HG03097 (cell line): ENCODE results near the gene SNRNP48.

Experiments
- ATAC-seq: cut with Tn5 transposase; IDR thresholded peaks from one replicate; pipeline ENCODE4 v1.9.1; 2021; ENCODE audit not compliant: unreplicated experiment, low FRiP score

SNRNP48 gene

DNA sequence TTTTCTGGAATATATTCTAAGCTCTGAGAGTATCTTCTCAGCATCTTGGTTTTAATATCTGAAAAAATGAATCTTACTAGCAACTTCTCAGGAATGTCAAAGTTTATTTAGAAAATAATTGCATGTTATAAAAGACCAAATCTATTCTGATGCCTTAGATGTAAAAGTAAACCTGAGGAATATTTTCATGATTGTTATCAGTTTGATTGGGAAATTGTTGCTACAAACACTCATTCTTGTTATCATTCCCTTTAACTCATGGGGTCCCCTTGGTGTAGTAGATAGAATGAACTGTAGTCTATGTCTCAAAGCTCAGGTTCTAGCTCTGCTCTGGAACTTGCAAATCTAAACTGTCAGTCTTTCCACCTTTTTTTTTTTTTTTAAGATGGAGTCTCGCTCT lies 50.0 kb downstream of the SNRNP48 start:
- ATAC-seq, result no peak

DNA sequence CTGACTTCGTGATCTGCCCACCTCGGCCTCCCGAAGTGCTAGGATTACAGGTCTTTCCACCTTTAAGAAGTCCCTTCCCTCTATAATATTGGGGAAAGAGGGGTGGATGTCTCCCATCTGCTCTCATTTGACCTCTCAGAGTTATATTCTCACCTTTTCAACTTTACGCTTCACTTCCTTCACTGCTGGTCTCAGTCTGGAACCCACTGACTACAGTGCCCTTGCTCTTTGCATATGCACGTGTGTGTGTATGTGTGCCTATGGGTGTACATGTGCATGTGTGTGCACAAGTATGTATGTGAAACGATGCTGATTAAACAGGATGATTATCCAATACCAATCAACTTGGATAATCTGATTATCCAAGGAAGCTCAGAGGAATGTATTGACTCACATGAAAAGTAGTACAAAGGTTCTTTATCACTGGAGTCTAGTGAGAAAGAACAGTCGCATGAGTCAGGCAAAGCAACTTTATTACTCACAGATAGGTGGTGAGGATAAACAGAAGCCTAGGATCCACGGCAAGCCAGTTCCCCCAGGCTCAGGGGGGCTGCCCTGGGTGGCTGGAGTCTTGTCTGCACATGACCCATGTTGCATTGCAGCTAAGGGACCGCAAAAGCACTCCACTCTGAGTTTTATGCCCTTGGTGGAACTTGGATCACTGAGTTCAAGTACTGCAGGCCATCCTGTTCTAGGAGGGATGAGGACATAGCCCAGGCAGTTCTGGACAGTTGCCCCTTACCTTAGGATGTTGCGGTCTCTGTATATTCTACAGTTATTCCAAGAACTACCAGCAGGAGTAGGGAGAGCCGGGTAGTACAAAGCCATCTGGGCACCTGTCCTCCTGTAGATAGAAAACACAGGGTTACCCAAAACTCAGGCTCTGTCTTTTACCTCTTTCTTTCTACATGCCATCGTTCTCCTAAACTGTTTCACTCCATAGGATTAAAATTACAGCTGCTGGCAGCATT lies 50.9 kb downstream of the SNRNP48 start:
- no peak for ATAC-seq

DNA sequence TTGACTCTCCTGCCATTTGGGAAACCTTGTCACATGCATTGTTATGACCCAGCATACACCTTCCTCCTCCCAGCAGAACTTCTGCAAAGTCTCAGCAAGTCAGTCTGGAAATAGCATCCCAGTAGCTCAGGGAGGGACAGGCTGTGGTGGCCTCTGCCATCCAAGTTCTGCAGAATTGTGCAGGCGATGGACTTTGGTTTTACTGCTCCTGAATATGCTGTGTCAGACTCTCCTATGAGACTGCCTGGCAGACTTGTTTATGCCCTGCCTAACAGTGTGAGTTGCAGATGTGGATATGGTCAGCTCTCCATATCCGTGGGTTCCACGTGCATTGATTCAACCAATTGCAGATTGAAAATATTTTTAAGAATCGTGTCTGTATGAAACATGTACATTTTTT lies 52.8 kb downstream of the SNRNP48 start:
- no peak for ATAC-seq

DNA sequence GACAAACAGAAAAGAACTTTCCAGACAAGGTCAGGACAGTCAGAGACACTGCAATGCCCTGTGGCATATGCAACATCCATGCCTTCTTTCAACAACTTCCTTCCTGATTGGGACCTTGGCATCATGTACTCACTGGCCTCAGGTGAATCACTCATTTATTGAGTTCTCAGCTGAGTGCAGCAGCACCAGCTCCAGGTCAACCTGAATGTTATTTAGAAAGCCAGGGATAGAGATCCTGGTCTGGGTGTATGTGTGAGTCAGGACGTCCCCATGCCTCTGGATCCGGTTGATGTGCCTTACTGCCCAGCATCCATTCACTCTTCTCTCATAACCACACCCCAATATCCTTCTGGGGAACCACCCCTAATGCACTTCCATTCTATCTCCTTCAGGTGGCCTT lies 54.4 kb downstream of the SNRNP48 start:
- no peak for ATAC-seq

DNA sequence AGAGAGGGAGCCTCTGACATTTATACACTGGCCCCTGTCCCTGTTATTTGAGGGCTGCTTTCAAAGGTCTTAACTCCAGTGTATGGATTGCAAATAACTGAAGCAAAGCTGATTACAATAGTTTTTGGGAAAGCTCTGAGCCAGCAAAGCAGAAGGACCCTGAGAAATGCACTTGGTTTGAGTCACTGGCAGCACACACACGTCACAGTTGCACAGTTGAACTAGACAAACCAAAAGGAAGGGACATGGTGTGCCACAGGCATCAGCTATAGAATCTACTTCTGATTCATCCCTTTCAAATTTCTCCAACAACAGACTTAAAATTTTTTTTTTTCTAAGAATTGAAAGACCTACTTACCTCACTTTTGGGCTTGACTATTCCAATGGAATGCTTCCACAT lies 56.4 kb downstream of the SNRNP48 start:
- no peak for ATAC-seq

DNA sequence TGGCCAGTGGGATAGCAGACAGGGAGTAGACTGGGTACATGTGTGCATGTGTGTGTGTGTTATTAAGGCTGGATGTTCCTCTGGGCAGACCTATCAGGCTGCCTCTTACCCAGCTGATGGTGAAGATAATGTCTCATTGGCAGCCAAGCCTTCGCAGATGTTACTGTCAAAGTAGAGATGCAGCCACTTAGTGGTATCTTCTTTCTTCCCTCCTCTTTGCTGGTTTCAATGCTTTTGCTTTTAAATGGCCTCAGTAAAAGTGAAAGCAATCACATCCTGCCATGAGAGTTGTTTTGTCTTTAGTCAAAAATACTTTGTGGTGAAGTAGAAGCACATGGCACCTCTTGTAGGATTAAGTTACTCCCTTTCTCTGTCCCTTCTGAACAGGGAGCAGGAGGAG lies 57.5 kb downstream of the SNRNP48 start:
- ATAC-seq, result no peak

DNA sequence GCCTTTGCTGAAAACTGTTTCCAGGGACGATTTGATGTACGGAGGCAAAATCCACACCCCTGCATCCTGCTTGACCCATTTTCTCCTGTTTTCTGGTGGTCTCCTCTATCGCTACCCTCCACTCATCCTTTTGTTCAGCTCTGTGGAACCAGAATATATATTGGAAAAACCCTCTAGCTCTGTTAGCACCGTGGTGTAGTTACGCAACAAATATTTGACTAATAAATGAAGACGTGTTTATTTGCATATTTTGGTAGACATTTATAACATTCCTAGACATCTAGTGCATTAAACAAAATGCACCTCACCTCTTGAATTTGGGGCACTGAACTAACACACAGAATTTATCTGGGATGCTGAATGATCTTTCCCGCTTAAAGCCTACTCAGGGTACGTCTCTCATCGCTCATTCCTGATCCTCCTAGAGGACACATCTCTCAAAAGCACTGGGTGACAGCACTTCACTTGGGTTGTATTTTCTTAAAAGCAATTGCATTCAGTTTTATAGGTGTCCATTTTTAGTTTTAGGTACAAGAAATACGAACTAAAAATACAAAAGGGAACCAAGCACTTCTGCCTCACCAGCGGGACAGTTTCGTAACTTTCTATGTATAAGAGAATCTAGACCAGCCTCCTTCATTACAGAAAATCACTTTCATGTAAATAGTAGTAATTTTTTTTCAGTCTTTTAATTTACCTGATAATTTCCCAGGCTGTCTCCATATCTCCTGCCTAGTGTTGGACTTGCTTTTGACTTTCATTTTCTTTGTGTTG lies 59.2 kb downstream of the SNRNP48 start:
- ATAC-seq, result no peak

DNA sequence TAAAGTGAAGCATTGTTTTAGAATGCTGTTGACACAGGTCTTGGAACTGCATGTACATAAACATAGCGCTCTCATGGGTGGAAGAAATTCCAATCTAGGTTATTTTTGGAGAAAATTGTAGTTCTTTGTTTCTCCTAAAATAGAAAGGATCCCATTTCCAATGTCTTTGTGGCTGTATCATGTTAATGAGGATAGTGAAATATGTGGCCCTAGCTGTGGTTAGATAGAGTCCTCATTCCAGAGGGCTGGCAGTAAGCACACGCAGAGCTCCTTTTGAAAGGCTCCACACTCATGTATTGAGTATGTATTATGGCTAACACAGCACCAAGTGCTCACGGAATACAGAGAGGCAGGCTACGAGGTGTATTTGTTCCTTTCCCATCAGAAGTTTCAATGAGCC lies 60.9 kb downstream of the SNRNP48 start:
- no peak for ATAC-seq

DNA sequence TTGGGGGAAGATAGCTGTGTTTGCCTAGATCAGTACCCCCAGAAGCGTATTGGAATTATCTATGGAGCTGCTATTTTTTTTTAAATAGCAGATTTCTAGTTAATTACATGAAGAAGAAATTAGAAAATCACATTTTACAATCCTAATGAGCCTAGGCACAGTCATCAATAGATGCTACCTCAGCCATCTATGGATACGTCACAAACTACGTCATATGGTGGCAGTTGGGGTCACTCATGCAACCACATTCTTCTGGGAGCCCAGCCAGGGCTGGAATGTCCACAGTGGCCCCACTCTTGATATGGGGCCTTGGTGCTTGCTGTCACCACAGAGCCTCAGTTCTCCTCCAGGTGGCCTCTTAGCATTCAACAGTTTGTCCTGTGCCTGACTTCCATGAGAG lies 63.0 kb downstream of the SNRNP48 start:
- ATAC-seq, result no peak

DNA sequence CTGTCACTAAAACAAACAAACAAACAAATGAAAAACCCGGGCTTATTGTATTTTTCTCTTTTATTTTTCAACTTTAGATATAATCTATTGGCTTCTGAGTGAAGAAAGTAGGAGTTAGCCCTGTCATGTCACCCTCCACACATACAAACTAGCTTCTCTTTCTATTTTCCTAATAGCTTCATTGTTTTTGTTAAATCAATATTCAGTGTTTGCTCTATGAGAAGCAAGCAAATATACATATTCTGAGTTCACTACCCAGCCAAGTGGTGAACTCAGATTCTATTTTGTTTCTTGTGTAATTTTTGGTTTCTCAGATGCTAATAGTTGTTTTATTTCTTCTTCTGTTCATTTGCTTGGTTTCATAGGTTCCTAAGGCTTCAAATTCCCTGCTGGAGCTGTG lies 66.4 kb downstream of the SNRNP48 start:
- no peak for ATAC-seq

DNA sequence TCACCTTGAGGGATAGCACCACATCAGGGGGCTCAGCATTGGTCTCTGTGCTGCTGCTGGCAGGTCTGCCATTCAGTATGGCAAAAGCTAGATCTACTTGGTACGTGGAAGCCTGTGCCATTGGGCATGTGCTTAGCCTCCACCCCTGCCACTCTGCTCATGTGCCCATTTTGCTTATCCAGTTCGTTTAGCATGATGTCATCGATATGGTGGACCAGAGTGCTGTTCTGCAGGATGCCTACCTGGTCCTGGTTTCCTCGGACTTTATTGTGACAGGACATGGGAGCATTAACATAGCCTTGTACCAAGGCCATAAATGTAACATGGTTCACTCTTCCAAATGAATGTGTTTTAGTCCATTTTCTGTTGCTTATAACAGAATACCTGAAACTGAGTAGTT lies 68.5 kb downstream of the SNRNP48 start:
- no peak for ATAC-seq

DNA sequence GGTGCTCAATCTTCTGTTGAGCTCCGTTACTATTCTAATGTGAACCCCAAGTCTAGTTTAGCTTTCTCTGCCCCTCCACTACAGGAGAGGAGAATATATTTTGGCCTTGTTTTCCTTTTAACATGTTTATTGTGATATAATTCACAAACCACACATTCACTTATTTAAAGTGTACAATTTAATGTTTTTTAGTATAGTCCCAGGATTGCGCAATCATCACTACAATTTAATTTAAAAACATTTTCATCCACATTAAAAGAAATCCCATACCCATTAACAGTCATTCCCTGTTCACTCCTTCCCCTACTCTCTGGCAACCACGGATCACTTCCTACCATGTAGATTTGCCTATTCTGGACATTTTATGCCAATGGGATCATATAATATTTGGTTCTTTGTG lies 71.4 kb downstream of the SNRNP48 start:
- ATAC-seq, result no peak
